CD4-positive, alpha-beta memory T cell (primary cell): Measurements from ENCODE around the gene FGF2. TPM values are rescaled to one million over a fixed set of nuclear protein-coding genes. Genes with fewer than 3 reads are reported as not detected.
A peak's percentile ranks its signal among the peaks of the same experiment; 100 is the strongest.
"Not testable (repeated sequence)": the region's sequence is repeated elsewhere in the genome, so short reads cannot be mapped to it uniquely, and the experiment has no call there.

ENCODE experiments used
- CTCF ChIA-PET: fragments of 350-600 bp; sonication (Branson Sonifier 250); formaldehyde crosslinking; loops from one replicate; lab custom pipeline; 2021; ENCODE audit warnings: inconsistent platforms; ENCODE audit not compliant: partially characterized antibody; lab: Charles Lee
- POLR2A ChIA-PET: fragments of 350-600 bp; sonication (Branson Sonifier 250); formaldehyde crosslinking; loops from one replicate; lab custom pipeline; 2021; ENCODE audit not compliant: partially characterized antibody; lab: Charles Lee
- DNase-seq, 5 donors: peaks; one replicate each; pipeline versions ENCODE4 v3.0.0 to v3.0.0-alpha.2; 2020 to 2022; ENCODE audit warnings: mixed read lengths in 1 of 5
- H3K27ac ChIP-seq: one replicate; pipeline ENCODE4 v1.7.0; 2013; ENCODE audit warnings: low read depth, low read length
- H3K27me3 ChIP-seq: 2 replicates; pipeline ENCODE4 v1.7.0; 2013; ENCODE audit warnings: mild to moderate bottlenecking, low read length, moderate library complexity; ENCODE audit not compliant: insufficient read depth
- H3K36me3 ChIP-seq: 2 replicates; pipeline ENCODE4 v1.7.0; 2013; ENCODE audit warnings: mild to moderate bottlenecking, low read length, moderate library complexity; ENCODE audit not compliant: insufficient read depth
- H3K4me1 ChIP-seq: 2 replicates; pipeline ENCODE4 v1.7.0; 2013; ENCODE audit warnings: mild to moderate bottlenecking, low read length, moderate library complexity; ENCODE audit not compliant: insufficient read depth
- H3K4me3 ChIP-seq, 2 donors: one replicate each; pipeline ENCODE4 v1.7.0; 2013; ENCODE audit warnings: low read length in 2 of 2, mild to moderate bottlenecking in 1 of 2
- H3K9me3 ChIP-seq, 2 donors: one replicate each; pipeline ENCODE4 v1.7.0; 2013; ENCODE audit warnings: low read length in 2 of 2, control low read depth in 1 of 2; ENCODE audit not compliant: control insufficient read depth in 1 of 2
- H3K27ac Mint-ChIP-seq, 7 donors: one replicate each; pipeline ENCODE4 v1.8.0; 2020 to 2021; ENCODE audit warnings: mixed read lengths in 7 of 7, mild to moderate bottlenecking in 6 of 7, inconsistent platforms in 3 of 7, moderate library complexity in 3 of 7
- H3K27me3 Mint-ChIP-seq, 2 donors: one replicate each; pipeline ENCODE4 v1.8.0; 2020 to 2021; ENCODE audit warnings: mixed read lengths in 2 of 2
- H3K36me3 Mint-ChIP-seq, 2 donors: one replicate each; pipeline ENCODE4 v1.8.0; 2020 to 2021; ENCODE audit warnings: mixed read lengths in 2 of 2, inconsistent platforms in 1 of 2, mild to moderate bottlenecking in 1 of 2
- H3K4me1 Mint-ChIP-seq, 4 donors: one replicate each; pipeline ENCODE4 v1.8.0; 2020 to 2021; ENCODE audit warnings: mixed read lengths in 4 of 4, mild to moderate bottlenecking in 1 of 4
- H3K4me3 Mint-ChIP-seq, 8 donors: one replicate each; pipeline ENCODE4 v1.8.0; 2020 to 2021; ENCODE audit warnings: mixed read lengths in 8 of 8, mild to moderate bottlenecking in 7 of 8, moderate library complexity in 6 of 8, inconsistent platforms in 3 of 8
- H3K9me3 Mint-ChIP-seq, 8 donors: one replicate each; pipeline ENCODE4 v1.8.0; 2020 to 2021; ENCODE audit warnings: mixed read lengths in 8 of 8, mild to moderate bottlenecking in 5 of 8, inconsistent platforms in 3 of 8, moderate library complexity in 1 of 8
- intact Hi-C: fragments of 100-400 bp; cut with micrococcal nuclease; formaldehyde crosslinking; loops from one replicate; pipeline ENCODE4 v1.15.1; 2023
- polyA plus RNA-seq, 2 donors: library from polyadenylated mRNA; unstranded; fragments of 300-500 nt; fragmentation: Illumina TruSeq; gene quantifications; one replicate each; pipeline ENCODE4 v1.2.3, GENCODE V29; 2021
- total RNA-seq, 2 experiments: library from RNA; stranded (reverse); gene quantifications; one replicate each; pipeline ENCODE4 v1.2.3, GENCODE V29; 2021

The FGF2 gene
- total and polyA plus RNA-seq, 4 experiments from 2014 or later = not detected

DNA sequence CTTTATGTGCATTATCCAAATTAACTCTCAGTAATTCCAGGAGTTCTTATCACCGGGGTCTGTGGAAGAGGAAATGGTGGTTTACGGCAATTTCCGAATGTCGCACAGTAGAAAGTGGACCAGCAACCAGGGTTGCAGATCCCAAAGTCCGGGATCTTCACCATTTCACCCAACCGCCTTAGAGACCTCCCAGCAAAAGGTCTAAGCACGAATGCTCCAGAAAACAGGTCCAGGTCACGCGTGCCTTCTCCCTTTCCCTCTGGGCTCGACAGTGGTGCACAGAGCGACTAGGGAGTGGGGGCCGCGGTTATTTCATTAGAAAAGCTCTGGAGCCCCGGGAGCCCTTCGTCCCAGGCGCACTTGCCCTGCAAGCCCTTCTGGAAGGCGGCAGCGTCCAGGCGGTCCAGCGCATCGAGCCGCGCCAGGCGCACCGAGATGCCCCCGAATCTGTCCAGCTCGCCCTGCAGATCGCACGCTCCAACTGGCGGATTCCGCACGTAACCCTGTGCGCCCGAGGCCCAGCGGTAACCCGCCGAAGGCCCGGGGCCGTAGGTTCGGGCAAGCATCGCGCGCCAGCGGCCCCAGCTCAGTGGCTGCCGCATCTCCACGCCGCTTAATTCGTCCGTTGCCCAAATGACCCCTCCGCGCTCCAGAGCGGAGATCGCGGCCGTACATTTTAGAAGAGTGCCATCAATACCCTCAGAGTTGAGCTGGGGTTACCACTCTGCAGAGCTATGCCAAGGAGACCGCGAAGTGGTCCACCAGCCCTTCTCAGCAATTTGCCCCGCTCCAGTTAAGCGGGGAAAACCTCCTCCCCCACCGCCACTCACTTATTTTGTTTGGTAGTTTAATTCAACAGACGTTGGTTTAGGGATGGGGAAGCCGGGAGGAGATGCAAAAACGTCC lies 95.6 kb downstream of the FGF2 start, which contains the start of gene NUDT6:
NUDT6 (minus strand) TSS at position 627 of the 906 bp plus-strand sequence; CDS start at position 602, 25 bp downstream.
- Histone ChIP-seq H3K27me3 (no peaks in the 10 kb centered on the region), H3K27ac (peak within 1 kb of the TSS; percentile 66), H3K4me1 (peaks cover 28% of the 10 kb centered on the region), H3K36me3 (no peaks in the 10 kb centered on the region), H3K4me3 (peak within 1 kb of the TSS; percentile 92 to 94), H3K9me3 (no peaks in the 10 kb centered on the region)
- intact Hi-C loops = loop anchor here (1.0 to 5.0 kb wide), 9 partner anchors 93 to 1100 kb away; partner anchors contain the start of genes BBS12, BBS7, CCNA2 and IL2
- DNase-seq = peak in 4 of 5 donors; percentile 21 to 46 (median 34)
- ChIA-PET POLR2A (interaction anchor here (1.1 to 3.4 kb wide), 3 partner anchors 10 to 190 kb away, joined by 3 to 31 read pairs (median 10); partner anchors contain the start of gene BBS12), CTCF (interaction anchor here (1.0 to 4.1 kb wide), 9 partner anchors 8 to 344 kb away, joined by 3 to 25 read pairs (median 6); partner anchors contain the start of gene BBS12)
- Mint-ChIP-seq H3K4me1 (peaks cover 0 to 14% (median 6%) of the 10 kb centered on the region in 4 donors), H3K4me3 (peak within 1 kb of the TSS in 6 of 8 donors; percentile 21 to 100 (median 98)), H3K27ac (peak within 1 kb of the TSS; percentile 90 to 99 (median 98)), H3K9me3 (no peaks in the 10 kb centered on the region), H3K36me3 (peaks cover 0 to 7% of the 10 kb centered on the region in 2 donors), H3K27me3 (no peaks in the 10 kb centered on the region)

DNA sequence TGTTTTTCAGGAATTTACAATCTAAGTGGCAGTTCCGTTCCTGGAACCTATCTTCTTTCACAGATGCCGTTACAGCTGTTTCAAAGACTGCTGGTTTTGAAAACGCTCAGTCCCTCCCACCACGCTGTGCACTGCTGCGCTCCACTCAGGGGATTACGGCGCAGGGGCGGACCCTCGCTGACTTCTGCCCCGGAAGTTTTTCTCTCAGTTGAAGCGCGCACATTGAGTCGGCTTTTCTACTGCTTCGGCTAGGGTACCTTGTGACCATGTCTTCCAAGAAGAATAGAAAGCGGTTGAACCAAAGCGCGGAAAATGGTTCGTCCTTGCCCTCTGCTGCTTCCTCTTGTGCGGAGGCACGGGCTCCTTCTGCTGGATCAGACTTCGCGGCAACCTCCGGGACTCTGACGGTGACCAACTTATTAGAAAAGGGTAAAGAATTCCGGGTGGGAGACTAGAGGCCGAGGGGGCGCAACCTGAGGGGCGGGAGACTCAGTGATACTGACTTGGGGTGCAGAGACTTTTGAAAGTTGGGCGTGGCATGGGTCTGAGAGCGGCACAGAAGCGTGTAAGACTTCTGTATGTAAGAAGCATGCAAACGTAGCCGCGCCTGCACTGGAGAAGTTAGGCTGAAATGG lies 96.4 kb downstream of the FGF2 start:
- peaks cover 0 to 14% (median 6%) of the 10 kb centered on the region in 4 donors for H3K4me1 Mint-ChIP-seq
- ChIA-PET POLR2A (interaction anchor here (1.1 to 3.4 kb wide), 3 partner anchors 10 to 191 kb away, joined by 3 to 31 read pairs (median 10); partner anchors contain the start of gene BBS12), CTCF (interaction anchor here (1.0 to 4.1 kb wide), 9 partner anchors 7 to 204 kb away, joined by 3 to 25 read pairs (median 6); partner anchors contain the start of gene BBS12)
- peak overlapping the region; percentile 92 to 94 for H3K4me3 ChIP-seq
- peaks cover 28% of the 10 kb centered on the region for H3K4me1 ChIP-seq
- no peaks in the 10 kb centered on the region for H3K27me3 ChIP-seq
- peaks cover 0 to 7% of the 10 kb centered on the region in 2 donors for H3K36me3 Mint-ChIP-seq
- H3K27ac Mint-ChIP-seq = peak overlapping the region; percentile 90 to 99 (median 98)
- no peaks in the 10 kb centered on the region for H3K36me3 ChIP-seq
- H3K9me3 ChIP-seq = no peaks in the 10 kb centered on the region
- intact Hi-C loops = loop anchor here (1.0 to 5.0 kb wide), 10 partner anchors 22 to 1101 kb away; partner anchors contain the start of genes BBS12, BBS7, CCNA2 and IL2
- no peaks in the 10 kb centered on the region for H3K9me3 Mint-ChIP-seq
- peak overlapping the region in 5 of 8 donors; percentile 93 to 100 (median 99) for H3K4me3 Mint-ChIP-seq
- peak overlapping the region; percentile 66 for H3K27ac ChIP-seq
- peak; percentile 83 to 90 (median 85) for DNase-seq
- no peaks in the 10 kb centered on the region for H3K27me3 Mint-ChIP-seq

DNA sequence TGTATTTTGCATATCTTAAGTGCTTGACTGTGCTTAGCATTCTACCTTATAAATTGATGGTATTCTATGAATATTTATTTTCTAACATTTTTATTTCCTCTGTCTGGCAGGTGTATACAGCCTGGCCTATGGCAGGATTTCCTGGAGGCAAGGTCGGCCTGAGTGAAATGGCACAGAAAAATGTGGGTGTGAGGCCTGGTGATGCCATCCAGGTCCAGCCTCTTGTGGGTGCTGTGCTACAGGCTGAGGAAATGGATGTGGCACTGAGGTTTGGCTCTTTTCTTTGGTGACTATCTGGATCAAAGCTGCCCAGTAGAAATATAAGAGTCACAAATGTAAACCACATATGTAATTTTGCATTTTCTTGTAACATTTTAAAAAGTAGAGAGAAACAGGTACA lies 102.3 kb downstream of the FGF2 start:
- Histone ChIP-seq H3K36me3 (peaks cover 4% of the 10 kb centered on the region), H3K4me3 (no peak overlapping the region), H3K27ac (no peak overlapping the region), H3K9me3 (no peaks in the 10 kb centered on the region), H3K27me3 (no peaks in the 10 kb centered on the region), H3K4me1 (peaks cover 16% of the 10 kb centered on the region)
- no peaks in the 10 kb centered on the region for H3K27me3 Mint-ChIP-seq
- H3K9me3 Mint-ChIP-seq = no peaks in the 10 kb centered on the region
- H3K27ac Mint-ChIP-seq = no peak overlapping the region
- ChIA-PET POLR2A (no interaction called here), CTCF (interaction anchor here (1.2 to 5.6 kb wide), 6 partner anchors 8 to 326 kb away, joined by 3 to 54 read pairs (median 20); partner anchors contain the start of gene NUDT6)
- intact Hi-C loops = no loop called here
- peaks cover 0 to 4% (median 0%) of the 10 kb centered on the region in 4 donors for H3K4me1 Mint-ChIP-seq
- DNase-seq = no peak
- H3K36me3 Mint-ChIP-seq = peaks cover 10 to 23% of the 10 kb centered on the region in 2 donors
- H3K4me3 Mint-ChIP-seq = no peak overlapping the region

DNA sequence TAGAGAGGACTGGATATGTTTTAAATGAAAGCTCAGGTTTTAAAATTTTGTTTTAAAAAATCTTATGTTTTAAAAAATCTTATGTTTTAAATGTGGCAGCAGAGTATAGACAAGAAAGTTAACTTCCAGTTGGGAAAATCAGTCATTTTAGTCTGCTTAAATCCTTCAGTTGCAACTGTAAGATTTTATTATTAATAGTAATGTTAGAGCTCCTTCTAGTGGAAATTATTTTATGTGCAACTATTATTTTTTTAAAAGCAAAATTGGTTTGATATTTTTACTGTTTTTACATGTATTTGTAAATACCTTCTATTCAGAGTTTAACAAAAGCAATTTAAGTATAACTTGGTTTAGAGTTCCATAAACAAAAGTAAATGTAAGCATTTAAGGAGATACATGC lies 104.2 kb downstream of the FGF2 start:
- peaks cover 6% of the 10 kb centered on the region for H3K4me1 ChIP-seq
- Mint-ChIP-seq H3K36me3 (peaks cover 26 to 38% of the 10 kb centered on the region in 2 donors), H3K9me3 (no peaks in the 10 kb centered on the region), H3K4me3 (no peak overlapping the region), H3K27me3 (no peaks in the 10 kb centered on the region), H3K27ac (no peak overlapping the region), H3K4me1 (peaks cover 0 to 7% (median 2%) of the 10 kb centered on the region in 4 donors)
- H3K36me3 ChIP-seq = peaks cover 7% of the 10 kb centered on the region
- intact Hi-C loops = loop anchor here (1.0 to 5.0 kb wide), 4 partner anchors 173 to 1029 kb away; no protein-coding TSS in a partner anchor
- H3K27ac ChIP-seq = no peak overlapping the region
- H3K9me3 ChIP-seq = no peaks in the 10 kb centered on the region
- ChIA-PET CTCF (interaction anchor here (0.9 to 5.6 kb wide), 14 partner anchors 10 to 1030 kb away, joined by 3 to 54 read pairs (median 4); partner anchors contain the start of genes BBS12 and NUDT6), POLR2A (interaction anchor here (0.8 to 1.5 kb wide), 4 partner anchors 12 to 199 kb away, joined by 3 to 4 read pairs (median 4); partner anchors contain the start of gene BBS12)
- no peaks in the 10 kb centered on the region for H3K27me3 ChIP-seq
- DNase-seq = peak in 2 of 5 donors; percentile 19 to 26
- H3K4me3 ChIP-seq = no peak overlapping the region

DNA sequence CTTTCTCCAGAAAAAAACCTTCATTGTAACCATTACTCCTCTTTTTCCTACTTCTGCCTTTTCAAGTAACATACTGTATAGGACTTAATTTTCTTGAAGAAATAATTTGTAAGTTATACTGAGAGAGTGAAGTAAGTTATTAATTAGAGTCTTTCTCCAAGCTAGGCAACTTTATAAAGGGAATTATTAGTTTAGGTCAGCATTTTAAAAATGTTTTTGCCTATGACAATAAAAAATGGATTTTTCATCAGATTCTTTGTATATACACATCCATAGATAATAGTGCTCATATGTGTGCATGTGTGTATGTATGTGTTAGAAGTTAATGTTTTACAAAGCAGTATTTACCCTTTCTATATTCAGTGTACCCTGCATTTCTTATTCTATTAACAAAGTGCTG lies 106.1 kb downstream of the FGF2 start:
- Histone ChIP-seq H3K9me3 (no peaks in the 10 kb centered on the region), H3K27me3 (no peaks in the 10 kb centered on the region), H3K27ac (no peak overlapping the region), H3K4me1 (no peaks in the 10 kb centered on the region), H3K4me3 (no peak overlapping the region), H3K36me3 (peaks cover 14% of the 10 kb centered on the region)
- H3K27me3 Mint-ChIP-seq = no peaks in the 10 kb centered on the region
- peaks cover 31 to 52% of the 10 kb centered on the region in 2 donors for H3K36me3 Mint-ChIP-seq
- ChIA-PET POLR2A (interaction anchor here (1.0 kb wide), 1 partner anchor 10 kb away, joined by 3 read pairs; the partner anchor contains the start of gene NUDT6), CTCF (interaction anchor here (1.4 to 5.6 kb wide), 3 partner anchors 11 to 176 kb away, joined by 6 to 54 read pairs (median 32); partner anchors contain the start of gene NUDT6)
- H3K4me3 Mint-ChIP-seq = no peak overlapping the region
- no peak for DNase-seq
- intact Hi-C loops = loop anchor here (5.0 kb wide), 2 partner anchors 620 to 1030 kb away; no protein-coding TSS in a partner anchor
- peaks cover 0 to 5% (median 1%) of the 10 kb centered on the region in 4 donors for H3K4me1 Mint-ChIP-seq
- peak overlapping the region in 1 of 7 donors; percentile 80 for H3K27ac Mint-ChIP-seq
- no peaks in the 10 kb centered on the region for H3K9me3 Mint-ChIP-seq

DNA sequence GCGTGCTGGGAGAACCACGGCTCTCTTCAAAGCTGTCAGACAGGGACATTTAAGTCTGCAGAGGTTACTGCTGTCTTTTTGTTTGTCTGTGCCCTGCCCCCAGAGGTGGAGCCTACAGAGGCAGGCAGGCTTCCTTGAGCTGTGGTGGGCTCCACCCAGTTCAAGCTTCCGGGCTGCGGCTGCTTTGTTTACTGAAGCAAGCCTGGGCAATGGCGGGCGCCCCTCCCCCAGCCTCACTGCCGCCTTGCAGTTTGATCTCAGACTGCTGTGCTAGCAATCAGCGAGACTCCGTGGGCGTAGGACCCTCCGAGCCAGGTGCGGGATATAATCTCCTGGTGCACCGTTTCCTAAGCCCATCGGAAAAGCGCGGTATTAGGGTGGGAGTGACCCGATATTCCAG lies 118.5 kb downstream of the FGF2 start:
- H3K27me3 Mint-ChIP-seq, H3K27ac ChIP-seq, H3K4me3 ChIP-seq, CTCF ChIA-PET, H3K36me3 ChIP-seq, H3K9me3 ChIP-seq, H3K27me3 ChIP-seq, H3K4me1 ChIP-seq: not testable (repeated sequence)
- peak overlapping the region in 3 of 8 donors; percentile 17 to 46 (median 29) for H3K4me3 Mint-ChIP-seq
- POLR2A ChIA-PET = interaction anchor here (1.5 kb wide), 1 partner anchor 14 kb away, joined by 3 read pairs; no protein-coding TSS in a partner anchor
- peak overlapping the region in 5 of 7 donors; percentile 65 to 87 (median 80) for H3K27ac Mint-ChIP-seq
- H3K36me3 Mint-ChIP-seq = peaks cover 43 to 55% of the 10 kb centered on the region in 2 donors
- DNase-seq = peak; percentile 53 to 77 (median 69)
- peaks cover 8 to 16% (median 12%) of the 10 kb centered on the region in 4 donors for H3K4me1 Mint-ChIP-seq
- intact Hi-C loops = loop anchor here (1.0 kb wide), 1 partner anchor 22 kb away; a partner anchor contains a TSS
- H3K9me3 Mint-ChIP-seq = peaks cover 0 to 16% (median 4%) of the 10 kb centered on the region in 8 donors
